HuH-7 (cell line): Measurements from ENCODE around the gene SMIM22.

Experiments used
- DNase-seq: peaks from one replicate; pipeline ENCODE4 v3.0.0; 2011; ENCODE audit warnings: low spot score

The SMIM22 gene

GRCh38 chr16:4795181-4795827, at the start of gene SMIM22:
SMIM22 (plus strand) TSS chr16:4795369; CDS start chr16:4795735, 366 bp downstream.
- DNase-seq, result no peak

GRCh38 chr16:4746215-4746614, 49.0 kb upstream of the SMIM22 start:
- no peak for DNase-seq

- no peak for DNase-seq
Observed at GRCh38 chr16:4746991-4747574, 48.1 kb upstream of the SMIM22 start.

GRCh38 chr16:4747906-4748681, 47.1 kb upstream of the SMIM22 start:
- DNase-seq, result no peak

GRCh38 chr16:4748682-4749411, 46.3 kb upstream of the SMIM22 start:
- no peak for DNase-seq

GRCh38 chr16:4749700-4750257, 45.4 kb upstream of the SMIM22 start:
- no peak for DNase-seq

- no peak for DNase-seq
Observed at GRCh38 chr16:4750896-4751295, 44.3 kb upstream of the SMIM22 start.

GRCh38 chr16:4752351-4753100, 42.6 kb upstream of the SMIM22 start:
- no peak for DNase-seq

- DNase-seq, result no peak
Observed at GRCh38 chr16:4753227-4753626, 41.9 kb upstream of the SMIM22 start.

GRCh38 chr16:4754865-4755264, 40.3 kb upstream of the SMIM22 start:
- no peak for DNase-seq

GRCh38 chr16:4755687-4756086, 39.5 kb upstream of the SMIM22 start:
- no peak for DNase-seq

- no peak for DNase-seq
Observed at GRCh38 chr16:4760221-4760910, 34.8 kb upstream of the SMIM22 start.

- no peak for DNase-seq
Observed at GRCh38 chr16:4762205-4762604, 33.0 kb upstream of the SMIM22 start.

- no peak for DNase-seq
Observed at GRCh38 chr16:4763791-4764190, 31.4 kb upstream of the SMIM22 start.

- DNase-seq, result no peak
Observed at GRCh38 chr16:4765511-4766474, 29.4 kb upstream of the SMIM22 start.

GRCh38 chr16:4766875-4767628, 28.1 kb upstream of the SMIM22 start, which contains the start of gene ZNF500:
ZNF500 (minus strand) TSS chr16:4767162; CDS start chr16:4765978, 1,184 bp downstream.
- DNase-seq, result peak; percentile 95

GRCh38 chr16:4767872-4768548, 27.2 kb upstream of the SMIM22 start:
- DNase-seq, result no peak
